ENCODE data around the gene GRIN2B. TPM values are rescaled to one million over a fixed set of nuclear protein-coding genes. Genes with fewer than 3 reads are reported as not detected.

The GRIN2B gene
- total and polyA plus RNA-seq, 2 of the 13 experiments (the other 11 are each of a cell fraction or from before 2014, with no cell fraction given) = 0.05 to 0.13 TPM

DNA sequence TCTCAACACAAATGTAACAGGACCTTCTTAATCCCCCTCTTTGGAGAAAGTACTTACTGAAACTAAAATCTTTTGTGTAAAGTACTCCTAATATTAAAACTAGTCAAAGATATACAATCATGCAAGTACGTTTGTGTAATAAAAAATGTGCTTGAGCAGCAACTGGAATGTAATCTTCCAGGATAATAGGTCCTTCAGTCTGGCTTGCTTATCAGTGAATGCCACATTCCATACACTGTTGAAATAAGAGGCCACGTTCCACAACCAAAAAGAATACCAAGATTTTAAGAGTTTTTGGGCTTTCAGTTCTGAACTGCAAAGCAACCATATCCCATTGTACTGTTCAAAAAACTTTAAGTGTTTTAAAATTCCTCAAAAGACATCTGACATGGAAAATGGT lies 26.2 kb upstream of the GRIN2B start:
- Histone ChIP-seq H4K20me1 (ENCODE audit: insufficient read depth, low read length) (no peaks in the 10 kb centered on the region), H2AFZ (ENCODE audit: low read length) (no peak overlapping the region), H3K4me3 (replicated peaks in 1 of 3; ENCODE audit: insufficient read depth in 1 of 3, low read depth in 2 of 3, low read length in 3 of 3) (no peak overlapping the region), H3K27ac (ENCODE audit: extremely low read length, insufficient read depth, low read length) (no peak overlapping the region), H3K27me3 (ENCODE audit: control insufficient read depth in 1 of 2, insufficient read depth in 2 of 2, low read length in 2 of 2) (no peaks in the 10 kb centered on the region), H3K4me2 (ENCODE audit: low read depth, low read length) (no peak overlapping the region), H3K79me2 (ENCODE audit: insufficient read depth, low read length) (no peaks in the 10 kb centered on the region), H3K36me3 (replicated peaks in 1 of 2; ENCODE audit: control insufficient read depth in 1 of 2, insufficient read depth in 2 of 2, low read length in 2 of 2) (no peaks in the 10 kb centered on the region), H3K9me3 (ENCODE audit: low read length) (peaks cover 12% of the 10 kb centered on the region; the same call in 1 of the 2 replicates), H3K4me1 (ENCODE audit: insufficient read depth, low read length) (no peaks in the 10 kb centered on the region), H3K9ac (ENCODE audit: insufficient read depth, low read depth, low read length) (no peak overlapping the region)
- ATAC-seq (no peak), DNase-seq (ENCODE audit: low spot score) (no peak), FAIRE-seq (no peak)
- in situ Hi-C loops (cut with HindIII; ENCODE audit: extremely low pct_ligation_motif_present, low pct_unique_long_range_greater_than_20kb) = no loop called here
- WGBS (ENCODE audit: low lambda C conversion rate) = 2% methylated on average over 2 of the region's 2 CpGs
- CTCF ChIA-PET (ENCODE audit: low intra/inter-chr PET ratio, low total read pairs) = no interaction called here
- no TSS peak for BruUV-seq (replicated peaks)
- TF ChIP-seq RBFOX2 (IDR thresholded peaks at IDR 0.05; ENCODE audit: low read depth, low read length) = no peak
- no peak for TF ChIP-seq ZNF430 (CRISPR knock-in tag; IDR thresholded peaks at IDR 0.05)
- no peak for TF ChIP-seq SKI (IDR thresholded peaks at IDR 0.05; ENCODE audit: partially characterized antibody)
- no peak for TF ChIP-seq TOPORS (CRISPR knock-in tag; IDR thresholded peaks at IDR 0.05)
- TF ChIP-seq, protein P1, sequence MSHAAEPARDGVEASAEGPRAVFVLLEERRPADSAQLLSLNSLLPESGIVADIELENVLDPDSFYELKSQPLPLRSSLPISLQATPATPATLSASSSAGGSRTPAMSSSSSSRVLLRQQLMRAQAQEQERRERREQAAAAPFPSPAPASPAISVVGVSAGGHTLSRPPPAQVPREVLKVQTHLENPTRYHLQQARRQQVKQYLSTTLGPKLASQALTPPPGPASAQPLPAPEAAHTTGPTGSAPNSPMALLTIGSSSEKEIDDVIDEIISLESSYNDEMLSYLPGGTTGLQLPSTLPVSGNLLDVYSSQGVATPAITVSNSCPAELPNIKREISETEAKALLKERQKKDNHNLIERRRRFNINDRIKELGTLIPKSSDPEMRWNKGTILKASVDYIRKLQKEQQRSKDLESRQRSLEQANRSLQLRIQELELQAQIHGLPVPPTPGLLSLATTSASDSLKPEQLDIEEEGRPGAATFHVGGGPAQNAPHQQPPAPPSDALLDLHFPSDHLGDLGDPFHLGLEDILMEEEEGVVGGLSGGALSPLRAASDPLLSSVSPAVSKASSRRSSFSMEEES (CRISPR knock-in tag; IDR thresholded peaks at IDR 0.05) = no peak
- TF ChIP-seq CENPT (CRISPR knock-in tag; IDR thresholded peaks at IDR 0.05; ENCODE audit: low read depth) = no peak
- TF ChIP-seq ZNF569 (CRISPR knock-in tag; IDR thresholded peaks at IDR 0.05; ENCODE audit: borderline replicate concordance) = no peak
- TF ChIP-seq ZNF335 (CRISPR knock-in tag; IDR thresholded peaks at IDR 0.05) = no peak
- TF ChIP-seq HNRNPH1 (optimal IDR thresholded peaks at IDR 0.05; ENCODE audit: low read depth, low read length) = no peak
- TF ChIP-seq HDAC1 (CRISPR knock-in tag; IDR thresholded peaks at IDR 0.05) = no peak
- intact Hi-C loops (cut with micrococcal nuclease; ENCODE audit: unreplicated experiment) = loop anchor here (2.0 kb wide), 1 partner anchor 77 kb away; no protein-coding TSS in a partner anchor
- POLR2A ChIA-PET = no interaction called here

Measured in HepG2 (cell line).